Gastroesophageal sphincter (tissue), 4 donors: ENCODE data around the gene SLC27A1. TPM values are rescaled to one million over a fixed set of nuclear protein-coding genes. Genes with fewer than 3 reads are reported as not detected.
"Not testable (repeated sequence)": the region's sequence is repeated elsewhere in the genome, so short reads cannot be mapped to it uniquely, and the experiment has no call there.

ENCODE experiments used
- ATAC-seq: fragments of 150-250 bp; one replicate; pipeline ENCODE4 v1.9.1; 2016; ENCODE audit warnings: mild to moderate bottlenecking, moderate library complexity
- H3K27ac ChIP-seq, 4 donors: fragments of 200-600 bp; sonication (generic) in 3 of 4; 1 replicate in 3 of 4; 2 replicates in 1 of 4; pipeline ENCODE4 v1.5.1; 2016 to 2019
- H3K27me3 ChIP-seq: fragments of 200-600 bp; sonication (generic); one replicate; pipeline ENCODE4 v1.5.1; 2019
- H3K36me3 ChIP-seq, 2 donors: fragments of 200-600 bp; sonication (generic); one replicate each; pipeline ENCODE4 v1.5.1; 2019; ENCODE audit warnings: control low read depth in 1 of 2
- H3K4me1 ChIP-seq, 3 donors: fragments of 200-600 bp; sonication (generic); 1 replicate in 2 of 3; 2 replicates in 1 of 3; pipeline ENCODE4 v1.5.1; 2016 to 2019; ENCODE audit warnings: control low read depth in 2 of 3
- H3K4me3 ChIP-seq, 2 donors: fragments of 200-600 bp; sonication (generic); one replicate each; pipeline ENCODE4 v1.5.1; 2019; ENCODE audit warnings: mild to moderate bottlenecking in 1 of 2, moderate library complexity in 1 of 2
- H3K9me3 ChIP-seq, 3 donors: fragments of 200-600 bp; sonication (generic); one replicate each; pipeline ENCODE4 v1.5.1; 2017 to 2019; ENCODE audit warnings: control low read depth in 2 of 3
- CTCF ChIP-seq, 4 experiments: fragments of 200-600 bp in 2 of 4; fragments of 450-650 bp in 2 of 4; sonication (generic) in 1 of 4; IDR thresholded peaks; one replicate each; pipeline ENCODE4 v1.5.1; 2017 to 2019; ENCODE audit warnings: antibody characterized with exemption in 4 of 4, mild to moderate bottlenecking in 2 of 4, moderate library complexity in 2 of 4
- EP300 ChIP-seq: sonication (generic); formaldehyde crosslinking; IDR thresholded peaks from one replicate; pipeline ENCODE4 v1.6.1; 2017; ENCODE audit warnings: antibody characterized with exemption, mild to moderate bottlenecking
- POLR2A ChIP-seq, 2 donors: fragments of 450-650 bp; IDR thresholded peaks; one replicate each; pipeline ENCODE4 v1.6.1; 2017; ENCODE audit warnings: antibody characterized with exemption in 2 of 2, mild to moderate bottlenecking in 2 of 2, moderate library complexity in 1 of 2
- POLR2AphosphoS5 ChIP-seq: sonication (generic); formaldehyde crosslinking; IDR thresholded peaks from one replicate; pipeline ENCODE4 v1.6.1; 2017; ENCODE audit warnings: antibody characterized with exemption
- WGBS, 2 donors: methylation state at CpG; one replicate each; pipeline ENCODE4 v1.1.5; 2018; ENCODE audit warnings: low coverage in 1 of 2; 5-methylcytosine and 5-hydroxymethylcytosine counted together
- total RNA-seq, 4 donors: library from RNA; depleted of rRNA; stranded (reverse); fragments of >200 nt; gene quantifications; one replicate each; pipeline ENCODE4 v1.1.0, GENCODE V29; 2016

Gene SLC27A1
- total RNA-seq, 4 donors from 2014 or later, result 17.1 to 21.3 (median 19.6) TPM

- no peak overlapping the region for H3K27ac ChIP-seq
Measured at GRCh38 chr19:17550076-17550667, 79.8 kb downstream of the SLC27A1 start.

GRCh38 chr19:17552735-17553134 lies 82.4 kb downstream of the SLC27A1 start:
- H3K4me1 ChIP-seq, result peaks cover 0 to 38% (median 5%) of the 10 kb centered on the region in 3 donors
- not testable (repeated sequence) for H3K9me3 ChIP-seq, H3K4me3 ChIP-seq, H3K27ac ChIP-seq, H3K36me3 ChIP-seq, H3K27me3 ChIP-seq, ATAC-seq
- WGBS, 2 donors, result 95% methylated on average over 4 of the region's 4 CpGs; no CpG with 5 or more reads in 1 of the 2 donors

More at GRCh38 chr19:17550076-17550667, 79.8 kb downstream of the SLC27A1 start:
- no peak for ATAC-seq
- Histone ChIP-seq H3K27me3 (no peaks in the 10 kb centered on the region), H3K4me1 (peaks cover 0 to 19% (median 4%) of the 10 kb centered on the region in 3 donors), H3K4me3 (no peak overlapping the region), H3K9me3 (no peaks in the 10 kb centered on the region), H3K36me3 (no peaks in the 10 kb centered on the region)
- TF ChIP-seq POLR2A (IDR thresholded peaks at IDR 0.05) (no peak), EP300 (no peak), CTCF (IDR thresholded peaks at IDR 0.05) (no peak), POLR2AphosphoS5 (no peak)
- 85 to 93% methylated on average over 3 to 4 of the region's 4 CpGs for WGBS, 2 donors

GRCh38 chr19:17553256-17553655 lies 82.9 kb downstream of the SLC27A1 start:
- no peaks in the 10 kb centered on the region for H3K9me3 ChIP-seq
- TF ChIP-seq POLR2A (IDR thresholded peaks at IDR 0.05) (no peak), POLR2AphosphoS5 (peak; percentile 56)
- peaks cover 0 to 43% (median 5%) of the 10 kb centered on the region in 3 donors for H3K4me1 ChIP-seq
- 20 to 34% methylated on average over 2 to 7 of the region's 7 CpGs for WGBS, 2 donors
- H3K27ac ChIP-seq, result peak overlapping the region in 3 of 4 donors; percentile 30 to 61 (median 61)
- H3K36me3 ChIP-seq, result peaks cover 0 to 12% of the 10 kb centered on the region in 2 donors
- peak; percentile 35 for ATAC-seq
- no peaks in the 10 kb centered on the region for H3K27me3 ChIP-seq
- H3K4me3 ChIP-seq, result no peak overlapping the region

GRCh38 chr19:17554968-17555479 lies 84.7 kb downstream of the SLC27A1 start:
- Histone ChIP-seq H3K4me1 (peaks cover 0 to 45% (median 5%) of the 10 kb centered on the region in 3 donors), H3K27ac (peak overlapping the region in 3 of 4 donors; percentile 83 to 90 (median 86)), H3K36me3 (peaks cover 0 to 30% of the 10 kb centered on the region in 2 donors), H3K4me3 (peak overlapping the region; percentile 83 to 95), H3K27me3 (no peaks in the 10 kb centered on the region), H3K9me3 (no peaks in the 10 kb centered on the region)
- TF ChIP-seq EP300 (no peak), CTCF (IDR thresholded peaks at IDR 0.05) (no peak), POLR2AphosphoS5 (no peak), POLR2A (IDR thresholded peaks at IDR 0.05) (no peak)
- 15 to 29% methylated on average over 4 to 17 of the region's 19 CpGs for WGBS, 2 donors
- no peak for ATAC-seq

GRCh38 chr19:17555480-17555928 lies 85.2 kb downstream of the SLC27A1 start, which contains the start of gene COLGALT1:
COLGALT1 (plus strand) TSS chr19:17555649; CDS start chr19:17555714, 65 bp downstream.
- TF ChIP-seq POLR2A (IDR thresholded peaks at IDR 0.05) (peak; percentile 25 to 61), EP300 (no peak), POLR2AphosphoS5 (peak; percentile 20), CTCF (IDR thresholded peaks at IDR 0.05) (no peak)
- ATAC-seq, result peak; percentile 98
- H3K4me3 ChIP-seq, result peak within 1 kb of the TSS; percentile 83 to 95
- peaks cover 0 to 46% (median 5%) of the 10 kb centered on the region in 3 donors for H3K4me1 ChIP-seq
- no peaks in the 10 kb centered on the region for H3K27me3 ChIP-seq
- H3K9me3 ChIP-seq, result no peaks in the 10 kb centered on the region
- peak within 1 kb of the TSS; percentile 44 to 90 (median 84) for H3K27ac ChIP-seq
- H3K36me3 ChIP-seq, result peaks cover 0 to 34% of the 10 kb centered on the region in 2 donors
- WGBS, 2 donors, result 0% methylated on average over 1 of the region's 64 CpGs; no CpG with 5 or more reads in 1 of the 2 donors

Other genes starting within 250 kb of the SLC27A1 start
- 10 to 100 TPM in 1 of 4 donors, 1 to 10 TPM in 3; 3.5 to 15.1 (median 6.5) TPM for gene OCEL1, start 244.3 kb upstream of the SLC27A1 start, total RNA-seq
- gene NR2F6, start 224.6 kb upstream of the SLC27A1 start, total RNA-seq, result 10 to 100 TPM; 33.9 to 71.9 (median 60.2) TPM
- 1 to 10 TPM; 4.6 to 9.6 (median 5.1) TPM for gene USHBP1, start 205.8 kb upstream of the SLC27A1 start, total RNA-seq
- 10 to 100 TPM; 62.6 to 91.8 (median 81.9) TPM for gene BABAM1, start 203.1 kb upstream of the SLC27A1 start, total RNA-seq
- gene ANKLE1, start 188.6 kb upstream of the SLC27A1 start, total RNA-seq, result under 1 TPM in 2 of 4 donors, not detected in 2; 0.39 to 0.81 TPM
- 10 to 100 TPM; 13.2 to 34.4 (median 24.3) TPM for gene ABHD8, start 167.1 kb upstream of the SLC27A1 start, total RNA-seq
- gene MRPL34, start 164.7 kb upstream of the SLC27A1 start, total RNA-seq, result 100 to 1,000 TPM in 3 of 4 donors, 10 to 100 TPM in 1; 95.0 to 175 (median 113) TPM
- gene DDA1, start 161.0 kb upstream of the SLC27A1 start, total RNA-seq, result 10 to 100 TPM; 13.2 to 58.5 (median 19.9) TPM
- gene ANO8, start 135.7 kb upstream of the SLC27A1 start, total RNA-seq, result 1 to 10 TPM; 1.3 to 6.2 (median 4.2) TPM
- gene GTPBP3, start 133.0 kb upstream of the SLC27A1 start, total RNA-seq, result 10 to 100 TPM in 3 of 4 donors, 1 to 10 TPM in 1; 9.3 to 20.2 (median 15.6) TPM
- gene PLVAP, start 93.2 kb upstream of the SLC27A1 start, total RNA-seq, result 100 to 1,000 TPM in 1 of 4 donors, 10 to 100 TPM in 3; 41.4 to 110 (median 67.9) TPM
- gene CCDC194, start 76.3 kb upstream of the SLC27A1 start, total RNA-seq, result not detected
- 100 to 1,000 TPM in 1 of 4 donors, 10 to 100 TPM in 3; 36.6 to 196 (median 40.7) TPM for gene BST2, start 64.9 kb upstream of the SLC27A1 start, total RNA-seq
- 10 to 100 TPM; 30.8 to 44.7 (median 37.7) TPM for gene MVB12A, start 50.5 kb upstream of the SLC27A1 start, total RNA-seq
- gene TMEM221, start 21.9 kb upstream of the SLC27A1 start, total RNA-seq, result 1 to 10 TPM in 1 of 4 donors, under 1 TPM in 1, not detected in 2; 0.46 to 1.3 TPM
- gene NXNL1, start 9.6 kb upstream of the SLC27A1 start, total RNA-seq, result not detected
- gene PGLS, start 41.1 kb downstream of the SLC27A1 start, total RNA-seq, result 10 to 100 TPM; 35.0 to 48.7 (median 39.9) TPM
- gene COLGALT1, start 85.1 kb downstream of the SLC27A1 start, total RNA-seq, result 10 to 100 TPM; 54.7 to 78.9 (median 61.2) TPM
- under 1 TPM; under 0.01 to 0.40 (median 0.15) TPM for gene UNC13A, start 217.8 kb downstream of the SLC27A1 start, total RNA-seq
- 10 to 100 TPM; 18.8 to 47.3 (median 23.9) TPM for gene MAP1S, start 249.0 kb downstream of the SLC27A1 start, total RNA-seq